Measurements from ENCODE around the gene HOXA3. TPM values are rescaled to one million over a fixed set of nuclear protein-coding genes. Genes with fewer than 3 reads are reported as not detected.

Gene HOXA3
- total and polyA plus RNA-seq, 9 of the 15 experiments (the other 6 are each of a cell fraction or from before 2014, with no cell fraction given) = 0.04 to 0.13 TPM; not detected in 7

DNA sequence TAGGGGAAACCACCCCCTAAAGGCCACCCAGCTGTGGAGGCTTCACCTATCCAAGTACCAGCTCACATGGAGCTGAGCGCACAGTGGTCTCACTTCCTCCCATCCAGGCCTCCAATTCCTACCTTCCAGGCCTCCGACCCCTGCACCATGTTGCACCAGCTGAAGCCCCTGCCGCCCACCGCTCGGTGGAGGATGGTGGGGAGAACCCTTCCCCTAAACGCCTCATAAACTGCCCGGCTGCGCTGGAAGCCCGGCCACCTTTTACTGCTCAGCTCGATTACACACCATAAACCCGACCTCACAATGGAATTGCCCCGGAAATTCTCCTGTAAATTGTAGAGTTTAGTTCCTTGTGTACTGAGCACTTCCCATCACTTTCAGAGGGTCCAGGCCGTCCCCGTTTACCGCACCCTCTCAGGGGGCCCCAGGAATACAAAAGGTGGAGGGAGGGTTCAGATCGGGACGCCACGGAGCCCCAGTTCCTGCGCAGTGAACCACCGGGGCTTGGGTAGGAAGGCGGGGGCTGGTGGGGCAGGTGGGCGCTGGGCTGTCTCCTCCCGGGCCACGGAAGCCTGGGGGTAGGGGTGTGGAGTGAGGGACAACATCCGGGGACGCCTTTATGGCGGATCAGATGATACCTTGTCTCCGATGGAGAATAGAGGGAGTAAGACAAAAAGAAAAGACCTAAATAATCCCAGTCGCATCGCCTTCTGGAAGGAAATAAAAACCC is 5.5 kb upstream of the HOXA3 start:
- WGBS (ENCODE audit: insufficient coverage, low coverage, missing lambda C conversion rate) = 9% methylated on average over 28 of the region's 30 CpGs
- H3K9me1 ChIP-seq (ENCODE audit: control insufficient read depth, insufficient read depth, low read length) = no peaks in the 10 kb centered on the region
- FAIRE-seq (no peak), DNase-seq (ENCODE audit: extremely low read depth in 1 of 4, low spot score in 3 of 4) (no peak), ATAC-seq (no peak)
- no peak overlapping the region for H3K4me3 ChIP-seq
- H2AFZ ChIP-seq (ENCODE audit: low read depth, low read length) = no peak overlapping the region
- H3K9ac ChIP-seq (ENCODE audit: insufficient read depth in 1 of 2, low read depth in 2 of 2, low read length in 2 of 2) = no peak overlapping the region
- ChIA-PET POLR2A (interaction anchor here (0.6 kb wide), 1 partner anchor 630 kb away, joined by 4 read pairs; no protein-coding TSS in a partner anchor), CTCF (ENCODE audit: low intra/inter-chr PET ratio) (no interaction called here)
- H4K20me1 ChIP-seq (replicated peaks; ENCODE audit: control insufficient read depth, insufficient read depth, low read length) = no peaks in the 10 kb centered on the region
- H3K36me3 ChIP-seq (ENCODE audit: control insufficient read depth, insufficient read depth, low read length) = no peaks in the 10 kb centered on the region
- no peaks in the 10 kb centered on the region for H3K9me3 ChIP-seq (replicated peaks; ENCODE audit: control insufficient read depth, insufficient read depth, low read depth, low read length)
- H3K27me3 ChIP-seq (ENCODE audit: control insufficient read depth in 2 of 2, insufficient read depth in 2 of 2, low read length in 2 of 2) = peaks cover 13 to 78% of the 10 kb centered on the region in 2 experiments; a peak in 3 of 5 replicates
- no peaks in the 10 kb centered on the region for H3K79me2 ChIP-seq (ENCODE audit: control insufficient read depth, insufficient read depth, low read length)
- intact Hi-C loops (cut with micrococcal nuclease) = no loop called here
- peaks cover 0 to 16% of the 10 kb centered on the region in 2 experiments; a peak in 2 of 5 replicates for H3K4me1 ChIP-seq (replicated peaks in 1 of 2; ENCODE audit: control insufficient read depth in 2 of 2, insufficient read depth in 2 of 2, low read length in 2 of 2)
- BruUV-seq (replicated peaks) = no TSS peak
- in situ Hi-C loops (cut with MboI) = loop anchor here (25.0 kb wide), 3 partner anchors 646 to 1271 kb away; no protein-coding TSS in a partner anchor
- H3K4me2 ChIP-seq (ENCODE audit: insufficient read depth, low read length) = no peak overlapping the region
- no peak overlapping the region for H3K27ac ChIP-seq (ENCODE audit: extremely low read depth, low read depth, low read length)
- TF ChIP-seq SAFB2 (IDR thresholded peaks at IDR 0.05; ENCODE audit: borderline replicate concordance, low read depth, low read length, severe bottlenecking) (no peak), MTF1 (CRISPR knock-in tag; IDR thresholded peaks at IDR 0.05; ENCODE audit: borderline replicate concordance) (no peak), WHSC1 (IDR thresholded peaks at IDR 0.05; ENCODE audit: low read length) (no peak), SNRNP70 (optimal IDR thresholded peaks at IDR 0.05; ENCODE audit: low read depth, low read length) (no peak), ZNF696 (CRISPR knock-in tag; conservative IDR thresholded peaks at IDR 0.05) (no peak), NCOR1 (IDR thresholded peaks at IDR 0.05) (no peak), MEF2A (IDR thresholded peaks at IDR 0.05; ENCODE audit: control insufficient read depth, low read depth, low read length) (no peak), NCOA2 (IDR thresholded peaks at IDR 0.05; ENCODE audit: partially characterized antibody in 2 of 2) (no peak), NBN (IDR thresholded peaks at IDR 0.05; ENCODE audit: low read depth) (no peak), ZC3H8 (IDR thresholded peaks at IDR 0.05) (no peak), CXXC5 (CRISPR knock-in tag; IDR thresholded peaks at IDR 0.05) (no peak), MXI1 (IDR thresholded peaks at IDR 0.05; ENCODE audit: low read depth, low read length) (no peak), MCM7 (IDR thresholded peaks at IDR 0.05) (no peak), POLR2G (IDR thresholded peaks at IDR 0.05; ENCODE audit: low read depth, low read length) (no peak)
- TF ChIP-seq, protein P1, sequence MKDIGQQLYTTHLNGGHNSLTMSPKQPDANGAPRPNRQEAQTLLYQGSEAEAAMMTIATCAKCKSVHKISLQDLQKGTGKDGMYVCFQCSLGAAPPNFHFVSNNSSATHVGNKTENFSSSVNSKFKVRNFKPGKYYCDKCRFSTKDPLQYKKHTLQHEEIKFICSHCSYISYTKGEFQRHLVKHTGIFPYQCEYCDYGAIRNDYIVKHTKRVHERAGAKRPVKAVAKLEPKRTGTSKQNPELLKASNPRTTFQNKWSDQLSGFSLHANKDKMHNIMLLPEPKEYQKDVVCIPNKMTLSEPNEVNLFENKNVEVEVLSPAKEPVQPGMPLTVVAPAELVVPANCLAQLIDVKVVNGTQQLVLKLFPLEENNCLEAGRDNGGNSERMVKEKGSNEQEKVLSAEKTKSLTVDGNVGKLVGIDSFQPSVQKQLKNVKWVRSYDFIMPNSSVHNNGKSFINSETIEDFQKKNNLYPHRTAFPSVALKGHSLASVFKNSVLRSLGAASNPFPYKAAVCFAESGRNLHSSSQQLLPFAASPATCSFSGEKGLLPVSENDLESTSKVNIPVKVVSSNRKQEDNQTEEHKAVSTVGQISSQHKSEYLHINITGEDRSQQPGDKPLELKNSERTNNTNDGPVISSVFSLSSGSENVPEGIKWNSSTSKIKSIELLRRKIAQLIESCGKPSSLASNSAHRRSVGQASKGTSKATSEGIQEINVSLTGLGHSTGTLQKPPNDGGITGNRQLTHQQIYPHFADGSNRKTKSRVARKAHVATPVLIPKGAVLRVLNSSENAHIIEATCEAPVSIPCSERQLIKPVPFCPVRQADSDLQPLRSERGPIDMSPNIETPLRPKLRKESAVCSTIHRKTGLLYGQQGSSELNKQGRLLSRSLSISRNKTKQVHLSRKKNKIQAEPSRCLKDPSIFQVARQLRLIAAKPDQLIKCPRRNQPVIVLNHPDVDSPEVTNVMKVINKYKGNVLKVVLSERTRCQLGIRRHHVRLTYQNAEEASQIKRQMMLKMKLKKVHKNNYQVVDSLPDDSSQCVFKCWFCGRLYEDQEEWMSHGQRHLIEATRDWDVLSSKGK (CRISPR knock-in tag; IDR thresholded peaks at IDR 0.05) = no peak
- TF ChIP-seq, protein P2, sequence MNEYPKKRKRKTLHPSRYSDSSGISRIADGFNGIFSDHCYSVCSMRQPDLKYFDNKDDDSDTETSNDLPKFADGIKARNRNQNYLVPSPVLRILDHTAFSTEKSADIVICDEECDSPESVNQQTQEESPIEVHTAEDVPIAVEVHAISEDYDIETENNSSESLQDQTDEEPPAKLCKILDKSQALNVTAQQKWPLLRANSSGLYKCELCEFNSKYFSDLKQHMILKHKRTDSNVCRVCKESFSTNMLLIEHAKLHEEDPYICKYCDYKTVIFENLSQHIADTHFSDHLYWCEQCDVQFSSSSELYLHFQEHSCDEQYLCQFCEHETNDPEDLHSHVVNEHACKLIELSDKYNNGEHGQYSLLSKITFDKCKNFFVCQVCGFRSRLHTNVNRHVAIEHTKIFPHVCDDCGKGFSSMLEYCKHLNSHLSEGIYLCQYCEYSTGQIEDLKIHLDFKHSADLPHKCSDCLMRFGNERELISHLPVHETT (CRISPR knock-in tag; conservative IDR thresholded peaks at IDR 0.05 in 1 of 2, IDR thresholded peaks at IDR 0.05 in 1 of 2) = no peak
- TF ChIP-seq, protein P3, sequence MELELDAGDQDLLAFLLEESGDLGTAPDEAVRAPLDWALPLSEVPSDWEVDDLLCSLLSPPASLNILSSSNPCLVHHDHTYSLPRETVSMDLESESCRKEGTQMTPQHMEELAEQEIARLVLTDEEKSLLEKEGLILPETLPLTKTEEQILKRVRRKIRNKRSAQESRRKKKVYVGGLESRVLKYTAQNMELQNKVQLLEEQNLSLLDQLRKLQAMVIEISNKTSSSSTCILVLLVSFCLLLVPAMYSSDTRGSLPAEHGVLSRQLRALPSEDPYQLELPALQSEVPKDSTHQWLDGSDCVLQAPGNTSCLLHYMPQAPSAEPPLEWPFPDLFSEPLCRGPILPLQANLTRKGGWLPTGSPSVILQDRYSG (tag; conservative IDR thresholded peaks at IDR 0.05; ENCODE audit: low read depth) = no peak

All from K562 (cell line).